GM21390 (cell line): ENCODE results near the gene METTL27.
"Not testable (repeated sequence)": the region's sequence is repeated elsewhere in the genome, so short reads cannot be mapped to it uniquely, and the experiment has no call there.

ENCODE experiments used
- ATAC-seq: cut with Tn5 transposase; IDR thresholded peaks from one replicate; pipeline ENCODE4 v1.9.1; 2021; ENCODE audit not compliant: unreplicated experiment

METTL27 gene

GRCh38 chr7:73822319-73823173 lies 19.8 kb downstream of the METTL27 start:
- ATAC-seq = no peak

DNA sequence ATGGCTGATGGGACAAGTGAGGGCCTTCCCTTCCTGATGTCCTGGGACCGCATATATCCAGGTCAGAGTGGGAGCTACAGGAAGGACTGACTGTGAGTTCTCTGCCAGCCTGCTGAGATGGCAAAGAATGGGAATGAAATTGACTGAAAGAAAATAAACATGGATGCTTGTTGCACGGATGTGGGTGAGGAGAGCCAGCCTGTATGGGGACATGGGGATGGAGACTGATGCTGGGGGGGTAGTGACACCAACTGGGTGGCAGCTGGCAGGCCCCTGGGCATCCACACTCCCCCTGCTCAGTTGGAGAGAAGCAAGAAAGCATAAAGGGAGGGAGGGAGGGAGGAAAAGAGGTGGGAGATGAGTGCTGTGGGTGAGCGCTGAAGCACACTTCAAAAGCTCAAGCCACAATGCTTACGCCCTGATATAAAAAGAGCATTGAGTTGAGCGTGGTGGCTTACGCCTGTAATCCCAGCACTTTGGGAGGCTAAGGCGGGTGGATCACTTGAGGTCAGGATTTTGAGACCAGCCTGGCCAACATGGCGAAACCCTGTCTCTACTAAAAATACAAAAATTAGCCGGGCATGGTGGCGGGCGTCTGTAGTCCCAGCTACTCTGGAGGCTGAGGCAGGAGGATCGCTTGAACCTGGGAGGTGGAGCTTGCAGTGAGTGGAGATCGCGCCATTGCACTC lies 20.6 kb downstream of the METTL27 start:
- ATAC-seq = not testable (repeated sequence)

DNA sequence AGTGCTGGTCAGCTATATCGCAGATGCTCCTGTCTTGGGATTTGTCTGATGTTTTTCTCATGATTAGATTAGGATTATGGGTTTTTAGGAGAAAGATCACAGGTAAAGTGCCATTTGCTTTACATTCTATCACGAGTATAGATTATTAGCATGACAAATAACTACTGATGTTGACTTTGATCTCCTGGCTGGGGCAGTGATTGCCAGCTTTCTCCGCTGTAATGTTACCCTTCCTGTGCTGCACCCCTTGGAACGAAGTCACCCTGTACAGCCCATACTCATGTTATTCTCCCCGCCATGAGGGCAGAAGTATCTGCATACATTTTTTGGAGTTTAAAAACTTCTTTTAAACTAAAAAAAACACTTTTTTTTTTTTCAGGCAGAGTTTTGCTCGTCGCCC lies 22.3 kb downstream of the METTL27 start:
- ATAC-seq = no peak

DNA sequence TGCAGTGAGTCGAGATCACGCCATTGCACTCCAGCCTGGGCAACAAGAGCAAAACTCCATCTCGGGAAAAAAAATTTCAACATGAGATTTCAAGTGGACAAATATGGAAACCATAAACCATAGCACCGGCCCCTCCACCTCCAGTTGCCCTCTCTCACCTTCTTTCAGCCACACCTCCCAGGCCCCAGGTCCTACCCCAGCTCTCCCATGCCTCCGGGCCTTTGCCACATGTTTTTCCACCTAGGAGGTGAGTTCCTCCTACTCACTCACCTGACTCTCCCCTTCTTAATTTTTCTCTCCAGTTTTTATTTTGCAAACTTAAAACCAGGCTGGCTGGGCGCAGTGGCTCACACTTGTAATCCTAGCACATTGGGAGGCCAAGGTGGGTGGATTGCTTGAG lies 25.2 kb downstream of the METTL27 start:
- no peak for ATAC-seq

DNA sequence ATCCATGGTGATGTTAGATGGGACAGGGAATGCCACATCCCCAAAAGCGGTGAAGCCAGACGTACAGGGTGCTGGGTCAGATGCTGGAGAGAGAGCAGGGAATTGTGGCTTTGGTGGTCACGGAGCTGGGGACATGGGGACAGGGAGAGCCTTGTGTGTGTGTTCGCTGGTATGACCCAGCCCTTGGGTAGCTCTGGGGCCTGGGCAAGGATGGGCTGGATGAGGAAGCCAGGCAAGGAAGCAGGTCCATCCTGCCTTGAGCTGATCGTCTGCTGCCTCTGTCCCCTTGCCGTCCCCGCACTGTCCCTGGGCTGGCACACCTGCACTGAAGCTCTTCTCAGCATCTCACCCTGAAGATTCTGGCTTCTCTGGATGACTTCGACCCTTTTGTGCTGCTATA lies 26.9 kb downstream of the METTL27 start:
- ATAC-seq = no peak

DNA sequence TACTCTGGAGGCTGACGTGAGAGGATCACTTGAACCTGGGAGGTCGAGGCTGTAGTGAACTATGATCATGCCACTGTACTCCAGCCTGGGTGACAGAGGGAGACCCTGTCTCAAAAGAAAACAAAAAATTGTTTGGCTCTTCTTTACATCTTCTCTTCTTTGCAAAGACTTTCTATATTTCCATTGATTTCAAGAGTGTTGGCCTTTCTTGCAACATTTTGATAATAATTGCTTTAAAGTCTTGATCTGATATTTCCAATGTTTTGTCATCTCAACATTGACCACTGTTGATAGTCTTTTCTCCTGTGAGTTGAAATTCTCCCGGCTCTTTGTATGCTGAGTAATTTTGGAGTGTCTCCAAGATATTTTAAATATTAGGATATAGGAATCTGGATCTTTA lies 29.3 kb downstream of the METTL27 start:
- ATAC-seq = no peak

DNA sequence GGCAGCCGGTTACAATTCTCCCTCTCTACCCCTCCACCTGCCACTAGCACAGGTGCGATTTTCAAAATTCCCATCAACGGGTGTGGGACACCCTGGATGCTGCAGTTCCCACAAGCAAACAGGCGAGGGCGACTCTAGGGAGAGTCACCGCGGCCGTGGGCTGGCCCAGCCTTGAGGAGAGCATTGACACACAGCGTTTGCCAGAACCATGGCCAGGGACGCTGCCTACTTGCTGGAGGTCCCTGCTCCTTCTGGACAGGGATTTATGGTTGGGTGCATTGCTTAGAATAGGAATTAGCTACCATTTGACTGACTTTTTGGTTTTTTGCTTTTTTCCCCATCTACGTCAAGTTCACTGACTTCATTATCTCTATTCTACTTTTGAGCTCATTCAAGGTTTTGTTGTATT lies 30.6 kb downstream of the METTL27 start:
- ATAC-seq = no peak

- no peak for ATAC-seq
These were observed 31.3 kb downstream of the METTL27 start for GRCh38 chr7:73810998-73811360.

- no peak for ATAC-seq
These were observed 32.8 kb downstream of the METTL27 start for GRCh38 chr7:73809467-73809951.

GRCh38 chr7:73802459-73802858 lies 39.9 kb downstream of the METTL27 start:
- ATAC-seq = no peak

- no peak for ATAC-seq
These were observed 40.7 kb downstream of the METTL27 start for GRCh38 chr7:73801577-73801976.

- no peak for ATAC-seq
These were observed 42.8 kb downstream of the METTL27 start for GRCh38 chr7:73799282-73800141.

DNA sequence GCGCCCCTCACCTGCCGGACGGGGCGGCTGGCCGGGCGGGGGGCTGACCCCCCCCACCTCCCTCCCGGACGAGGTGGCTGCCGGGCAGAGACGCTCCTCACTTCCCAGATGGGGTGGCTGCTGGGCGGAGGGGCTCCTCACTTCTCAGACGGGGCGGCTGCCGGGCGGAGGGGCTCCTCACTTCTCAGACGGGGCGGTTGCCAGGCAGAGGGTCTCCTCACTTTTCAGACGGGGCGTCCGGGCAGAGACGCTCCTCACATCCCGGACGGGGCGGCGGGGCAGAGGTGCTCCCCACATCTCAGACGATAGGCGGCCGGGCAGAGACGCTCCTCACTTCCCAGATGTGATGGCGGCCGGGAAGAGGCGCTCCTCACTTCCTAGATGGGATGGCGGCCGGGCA lies 45.1 kb downstream of the METTL27 start:
- ATAC-seq = not testable (repeated sequence)

GRCh38 chr7:73796656-73797055 lies 45.7 kb downstream of the METTL27 start:
- ATAC-seq = not testable (repeated sequence)

- not testable (repeated sequence) for ATAC-seq
These were observed 47.1 kb downstream of the METTL27 start for GRCh38 chr7:73795188-73795587.

GRCh38 chr7:73791170-73791690 lies 51.1 kb downstream of the METTL27 start:
- ATAC-seq = not testable (repeated sequence)

- ATAC-seq = no peak
These were observed 53.3 kb downstream of the METTL27 start for GRCh38 chr7:73789051-73789450.

GRCh38 chr7:73787786-73788048 lies 54.6 kb downstream of the METTL27 start:
- ATAC-seq = not testable (repeated sequence)

DNA sequence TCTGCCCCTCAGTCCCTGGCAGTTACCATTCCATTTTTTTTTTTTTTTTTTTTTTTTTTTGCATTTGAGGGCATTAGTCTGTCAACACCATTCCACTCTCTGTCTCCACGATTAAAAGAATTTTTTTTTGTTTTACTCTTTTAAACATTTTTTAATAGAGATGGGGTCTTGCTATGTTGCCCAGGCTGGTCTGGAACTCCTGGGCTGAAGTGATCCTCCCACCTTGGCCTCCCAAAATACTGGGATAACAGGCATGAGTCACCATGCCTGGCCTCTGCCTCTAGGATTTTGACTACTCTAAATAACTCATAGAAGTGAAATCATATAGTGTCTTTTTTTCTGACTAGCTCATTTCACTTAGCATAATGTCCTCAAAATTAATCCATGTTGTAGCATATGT lies 55.7 kb downstream of the METTL27 start:
- no peak for ATAC-seq
